GM18498 (cell line): ENCODE results near the gene TNS1.

ENCODE experiments used
- ATAC-seq: cut with Tn5 transposase; IDR thresholded peaks from one replicate; pipeline ENCODE4 v1.9.1; 2021; ENCODE audit warnings: mild to moderate bottlenecking, moderate library complexity; ENCODE audit not compliant: unreplicated experiment

Gene TNS1

DNA sequence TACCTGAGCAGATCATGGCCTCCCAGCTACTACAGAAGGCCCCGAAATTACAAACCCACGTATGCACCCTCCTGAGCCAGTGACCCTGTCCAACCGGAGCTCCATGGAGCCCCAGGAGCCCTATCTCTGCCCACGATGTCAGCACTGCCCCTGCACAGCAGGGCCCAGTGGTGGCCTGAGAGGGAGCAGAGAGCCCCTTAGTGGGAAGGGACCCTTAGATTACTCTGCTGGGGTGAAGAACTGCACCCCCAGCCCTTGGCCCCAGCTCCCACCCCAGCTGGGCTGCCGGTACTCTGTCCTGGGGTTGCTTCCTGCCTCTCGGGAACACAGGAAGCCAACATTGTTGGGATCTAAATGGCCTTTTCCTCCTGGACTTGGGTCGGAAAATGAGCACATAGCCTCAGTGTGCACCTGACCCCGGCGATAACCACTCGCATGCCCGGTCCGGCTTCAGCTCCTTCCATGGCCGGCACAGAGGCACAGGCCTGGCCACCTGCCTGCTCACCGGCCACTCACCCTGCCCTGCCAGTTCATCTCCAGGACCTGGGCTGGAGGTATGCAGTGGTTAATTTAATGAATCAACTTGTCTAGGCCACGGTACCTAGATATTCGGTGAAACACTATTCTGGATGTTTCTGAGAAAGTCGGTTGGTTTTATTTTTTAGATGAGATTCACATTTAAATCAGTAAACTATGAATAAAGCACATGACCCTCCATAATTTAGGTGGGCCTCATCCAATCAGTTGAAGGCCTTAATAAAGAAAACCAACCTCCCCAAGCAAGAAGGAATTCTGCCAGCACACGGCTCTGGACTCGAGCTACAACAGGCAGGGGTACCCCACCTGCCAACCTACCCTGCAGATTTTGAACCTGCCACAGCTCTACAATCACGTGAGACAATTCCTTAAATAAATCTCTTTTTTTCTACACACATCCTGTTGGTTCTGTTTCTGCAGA lies 19.2 kb downstream of the TNS1 start:
- ATAC-seq, result no peak

DNA sequence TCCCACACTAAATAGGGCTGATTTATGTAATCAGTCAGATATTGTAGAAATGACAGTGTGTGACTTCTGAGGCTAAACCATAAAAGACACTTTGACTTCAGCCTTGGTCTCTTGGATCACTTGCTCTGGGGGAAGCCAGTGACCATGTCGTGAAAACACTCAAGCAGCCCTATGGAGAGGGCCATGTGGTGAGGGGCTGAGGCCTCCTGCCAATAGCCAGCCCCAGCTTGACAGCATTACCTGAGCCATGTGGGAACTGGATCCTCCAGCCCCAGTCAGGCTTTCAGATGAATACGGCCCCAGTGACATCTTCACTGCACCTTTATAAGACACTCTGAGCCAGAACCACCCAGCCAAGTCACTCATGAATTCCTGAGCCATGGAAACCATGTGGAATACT lies 20.8 kb downstream of the TNS1 start:
- no peak for ATAC-seq

DNA sequence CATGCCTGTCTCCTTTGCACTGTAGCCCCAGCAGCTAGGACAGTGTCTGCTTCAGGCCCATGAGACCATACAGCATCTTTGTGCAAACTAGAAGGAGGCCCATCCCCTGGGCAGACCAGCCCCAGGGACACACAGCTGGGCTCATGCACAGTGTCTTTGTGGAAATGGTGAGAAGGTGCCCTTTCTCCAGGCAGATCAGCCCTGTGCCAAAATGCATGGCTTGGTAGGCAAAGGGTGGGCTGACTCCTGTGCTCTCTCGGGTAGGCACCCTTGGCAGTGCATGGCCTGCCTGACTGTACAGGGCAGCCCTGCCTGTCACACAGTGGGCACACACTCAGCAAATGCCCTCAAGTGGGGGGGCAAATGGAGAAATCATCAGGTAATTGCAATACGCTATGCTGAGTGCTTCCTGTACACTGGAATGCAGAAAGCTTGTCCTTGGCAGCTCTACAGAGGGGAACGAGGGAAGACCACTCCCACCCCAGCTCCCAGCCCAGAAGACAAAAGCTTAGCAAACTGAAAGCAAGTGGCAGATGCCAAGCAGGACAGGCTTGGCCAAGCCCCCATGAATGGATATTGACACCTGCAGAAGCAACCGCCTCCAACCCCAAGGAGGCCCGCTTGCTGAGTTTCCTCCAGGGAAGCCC lies 21.6 kb downstream of the TNS1 start:
- ATAC-seq, result no peak

DNA sequence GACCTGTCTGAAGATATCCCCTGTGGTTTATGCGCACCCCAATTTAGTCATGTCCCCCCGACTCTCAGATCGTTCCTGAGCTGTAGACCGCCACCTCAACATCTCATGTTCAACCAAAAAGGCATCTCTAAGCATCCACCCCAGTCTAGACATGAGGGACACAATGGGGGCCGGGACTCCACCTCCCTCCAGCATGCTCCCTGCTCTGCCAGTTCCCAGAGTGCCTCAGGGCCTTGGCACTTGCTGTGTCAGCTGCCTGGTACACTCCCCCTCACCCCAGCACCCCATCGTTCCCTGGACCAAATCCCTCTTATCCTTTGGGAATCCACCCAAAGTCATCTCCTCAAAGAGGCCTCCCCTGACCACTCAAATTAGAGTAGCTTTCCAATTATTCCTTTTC lies 22.2 kb downstream of the TNS1 start:
- no peak for ATAC-seq

DNA sequence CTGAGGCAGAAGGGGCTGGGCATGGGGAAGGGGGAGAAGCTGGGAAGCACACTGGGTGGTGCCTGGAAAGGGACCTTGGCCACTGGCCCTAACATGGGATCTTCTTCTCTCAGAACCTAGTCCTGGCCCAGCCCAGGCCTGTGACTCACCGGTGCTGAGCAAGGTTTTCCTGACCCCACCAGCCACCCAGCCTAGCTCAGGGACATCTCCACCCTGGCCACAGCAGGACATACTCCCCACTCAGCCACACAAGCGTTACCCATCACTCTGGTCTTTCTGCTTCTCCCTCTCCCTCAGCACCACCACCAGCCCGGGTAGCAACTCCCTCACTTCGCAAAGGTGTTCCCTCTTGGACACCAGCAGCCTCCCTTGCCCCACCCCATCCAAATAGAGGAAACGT lies 22.8 kb downstream of the TNS1 start:
- no peak for ATAC-seq

DNA sequence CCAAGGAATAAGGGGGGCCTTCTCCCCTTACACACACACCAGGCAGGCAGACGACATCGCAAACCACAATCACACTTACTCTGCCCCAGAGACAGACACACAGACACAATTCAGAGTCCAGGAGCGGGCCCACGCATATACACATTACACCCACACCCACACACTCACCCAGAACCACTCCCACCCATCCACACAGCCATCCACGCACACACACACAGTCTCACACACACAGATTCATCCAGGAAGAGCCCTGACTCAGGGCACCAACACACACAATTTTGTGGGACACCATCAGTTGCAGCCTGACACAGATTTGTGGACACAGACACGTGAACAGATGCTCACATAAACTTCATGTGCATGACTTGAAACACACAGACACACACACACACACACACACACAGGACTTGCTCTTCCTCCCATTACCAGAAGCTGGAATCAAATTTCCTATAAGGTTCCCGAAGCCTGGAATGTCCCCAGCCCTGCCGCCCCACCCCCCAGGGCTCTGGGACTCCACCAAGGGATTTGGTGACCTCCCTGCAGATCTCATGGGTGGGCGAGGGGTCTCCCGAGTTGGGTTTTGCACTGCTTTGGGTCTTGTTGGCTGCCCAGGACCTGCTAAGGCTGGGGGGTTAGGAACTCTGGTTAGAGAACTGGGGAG lies 23.5 kb downstream of the TNS1 start:
- no peak for ATAC-seq

DNA sequence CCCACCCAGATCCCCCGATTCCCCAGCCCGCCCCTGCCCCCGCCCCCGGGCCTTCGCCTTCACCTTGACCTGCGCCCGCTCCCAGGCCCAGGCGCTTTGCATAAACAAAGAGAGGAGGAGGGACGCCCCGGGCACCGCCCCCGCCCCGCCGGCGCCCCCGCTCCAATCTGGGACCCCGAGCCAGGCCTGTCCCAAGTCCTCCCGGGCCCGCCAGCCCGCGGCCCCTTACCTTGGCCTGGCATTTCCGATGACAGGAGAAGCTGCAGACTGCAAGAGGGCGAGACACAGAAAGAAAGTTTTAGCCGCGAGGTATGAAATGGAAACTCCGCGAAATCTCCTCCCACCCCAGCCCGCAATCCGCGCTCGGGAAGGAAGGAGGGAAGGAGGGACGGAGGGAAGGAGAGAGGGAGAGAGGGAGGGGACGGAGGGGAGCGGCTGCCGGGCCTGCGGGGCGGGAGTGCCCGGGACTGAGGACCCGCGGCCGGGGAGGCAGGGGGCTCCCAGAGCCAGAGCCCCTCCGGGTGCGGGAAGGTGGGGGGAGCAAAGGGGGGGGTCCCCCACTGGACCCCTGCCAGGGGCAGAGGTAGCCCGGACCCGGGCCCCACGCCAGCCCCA lies 24.2 kb downstream of the TNS1 start:
- ATAC-seq, result no peak

DNA sequence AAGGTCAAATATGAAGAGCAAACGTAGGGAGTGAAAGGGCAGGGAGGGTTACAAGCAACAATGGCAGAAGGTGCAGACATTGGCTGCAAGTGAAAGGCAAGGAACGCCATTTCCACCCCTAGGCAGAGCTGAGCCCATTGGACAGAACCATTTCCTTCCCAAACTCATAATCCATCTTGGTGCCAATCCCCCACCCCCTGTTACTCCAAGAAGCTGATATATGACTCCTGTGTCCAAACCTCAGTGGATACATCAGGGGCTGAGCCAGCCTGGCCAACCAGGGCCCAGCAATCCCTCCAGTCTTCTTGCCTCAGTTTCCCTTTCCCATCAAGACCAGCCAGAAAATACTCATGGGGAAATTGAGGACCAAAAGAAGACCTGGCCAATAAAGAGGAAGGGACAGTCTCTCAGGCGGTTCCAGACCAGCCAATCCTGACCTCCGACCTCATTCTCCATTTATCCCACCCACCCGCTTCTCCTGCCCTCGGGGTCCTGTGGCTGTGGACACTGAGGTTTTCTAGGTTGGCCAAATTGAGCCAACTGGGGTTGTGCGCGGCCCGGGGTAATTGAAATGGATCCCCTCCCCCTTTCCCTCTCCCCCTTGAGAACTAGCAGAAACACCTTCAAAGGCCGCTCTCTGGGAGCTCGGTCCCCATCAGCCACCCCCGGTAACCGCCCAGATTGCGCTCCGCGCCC lies 24.8 kb downstream of the TNS1 start:
- ATAC-seq, result no peak

DNA sequence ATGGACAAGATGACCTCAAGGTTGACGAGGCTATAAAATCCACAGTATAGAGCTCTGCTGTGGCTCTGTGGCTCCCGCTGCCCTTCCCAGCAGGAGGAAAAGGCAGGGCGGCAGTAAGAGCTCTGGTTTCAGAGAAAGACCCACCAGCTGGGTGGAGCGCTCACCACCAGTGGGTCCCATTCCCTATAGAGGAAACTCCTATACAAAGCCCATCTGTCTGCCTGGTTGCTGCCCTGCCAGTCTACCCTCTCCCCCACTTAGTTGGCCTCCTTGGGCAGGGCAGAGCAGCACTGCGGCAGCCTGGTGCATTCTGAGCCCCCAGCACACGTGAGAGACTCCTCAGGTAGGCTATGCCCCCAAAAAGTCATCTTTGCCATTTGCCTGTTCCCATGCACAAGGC lies 26.5 kb downstream of the TNS1 start:
- ATAC-seq, result no peak

DNA sequence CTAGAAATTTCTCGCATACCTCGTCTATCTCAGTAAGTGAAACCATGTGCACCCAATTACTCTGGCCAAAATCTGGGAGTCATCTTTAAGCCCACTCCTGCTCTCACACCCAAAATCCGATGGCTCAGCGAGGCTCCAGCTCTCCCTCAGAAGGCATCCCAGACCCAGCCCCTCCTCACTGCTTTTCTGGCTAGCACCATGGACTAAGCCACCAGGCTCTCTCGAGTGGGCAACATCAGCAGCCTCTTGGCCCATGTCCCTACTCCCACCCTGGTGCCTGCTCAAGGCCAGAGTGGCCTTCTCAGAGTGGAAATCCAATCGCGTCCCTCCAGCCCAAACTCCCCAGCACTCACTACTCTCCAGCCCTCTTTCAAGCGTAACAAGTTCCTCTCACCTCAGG lies 27.2 kb downstream of the TNS1 start:
- no peak for ATAC-seq

DNA sequence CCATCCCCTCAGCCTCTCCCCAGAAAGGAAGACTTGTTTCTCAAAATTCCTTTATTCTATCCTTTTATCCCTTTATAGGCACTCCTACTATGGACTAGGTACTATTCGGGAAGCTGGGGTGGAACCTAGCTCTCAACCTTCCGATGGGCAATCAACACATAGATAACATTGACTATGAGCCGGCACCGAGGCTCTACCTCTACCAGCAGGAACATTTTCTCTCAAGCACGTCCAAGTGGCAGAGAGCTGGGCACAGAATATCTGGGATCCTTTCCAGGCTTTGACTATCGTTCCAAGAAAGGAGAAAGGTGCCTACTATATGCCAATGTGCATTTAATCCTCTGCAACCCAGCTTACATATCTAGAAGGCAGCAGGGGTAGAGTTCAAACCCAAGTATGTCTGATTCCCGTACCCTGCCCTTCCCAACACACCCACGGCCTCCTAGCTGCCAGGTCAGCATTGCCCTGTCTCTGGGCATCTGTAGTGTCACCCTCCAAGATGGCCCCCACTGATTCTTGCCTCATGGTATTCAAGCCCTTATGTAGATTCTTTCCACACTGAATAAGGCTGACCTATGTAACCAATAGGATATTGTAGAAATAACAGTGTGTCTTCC lies 28.3 kb downstream of the TNS1 start:
- ATAC-seq, result no peak

DNA sequence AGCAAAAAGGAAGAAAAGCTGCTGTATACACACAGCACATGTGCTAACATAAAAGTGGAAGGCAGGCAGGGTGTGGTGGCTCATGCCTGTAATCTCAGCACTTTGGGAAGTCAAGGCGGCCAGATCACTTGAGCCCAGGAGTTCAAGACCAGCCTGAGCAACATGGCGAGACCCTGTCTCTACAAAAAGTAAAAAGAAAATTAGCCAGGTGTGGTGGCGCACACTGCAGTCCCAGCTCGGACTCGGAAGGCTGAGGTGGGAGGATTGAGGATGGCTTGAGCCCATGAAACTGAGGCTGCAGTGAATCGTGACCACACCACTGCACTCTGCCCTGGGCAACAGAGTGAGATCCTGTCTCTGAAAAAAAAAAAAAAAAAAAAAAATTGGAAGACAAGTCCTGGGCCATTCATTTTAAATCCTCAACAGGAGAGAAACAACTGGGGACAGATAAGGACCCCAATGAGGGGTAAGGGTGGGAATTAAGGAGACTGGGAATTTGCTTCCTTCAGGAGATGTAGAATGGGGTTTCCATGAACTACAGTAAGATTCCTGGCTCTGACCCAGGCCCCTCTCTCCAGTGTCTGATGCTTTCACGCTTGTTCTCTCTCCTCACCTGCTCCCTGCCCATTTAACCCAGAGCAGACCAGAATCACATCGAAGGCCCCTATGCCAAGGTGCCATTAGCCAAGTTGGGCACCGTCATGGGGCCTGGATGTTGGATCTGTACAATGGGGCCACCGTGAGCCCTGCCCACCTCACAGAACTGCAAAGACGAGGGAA lies 29.6 kb downstream of the TNS1 start:
- no peak for ATAC-seq

DNA sequence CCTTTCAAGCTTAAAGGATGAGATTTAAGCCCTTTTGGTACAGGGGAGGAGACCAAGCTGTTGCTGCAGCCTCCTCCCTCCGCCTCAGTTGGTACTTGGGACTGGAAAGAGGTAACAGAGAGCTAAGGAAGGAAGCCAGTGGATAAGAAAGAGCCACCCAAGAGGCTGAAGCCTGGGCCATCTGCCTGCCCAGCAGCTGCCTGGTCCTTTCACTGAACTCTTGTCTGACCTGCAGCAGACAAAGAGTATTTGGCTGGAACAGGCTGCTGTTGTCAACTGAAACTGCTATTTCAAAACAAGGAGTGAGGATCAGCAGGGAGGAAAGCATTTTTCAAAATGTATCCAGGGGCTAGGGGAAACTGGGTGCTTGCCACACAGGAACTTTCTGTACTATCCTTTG lies 30.3 kb downstream of the TNS1 start:
- ATAC-seq, result no peak

DNA sequence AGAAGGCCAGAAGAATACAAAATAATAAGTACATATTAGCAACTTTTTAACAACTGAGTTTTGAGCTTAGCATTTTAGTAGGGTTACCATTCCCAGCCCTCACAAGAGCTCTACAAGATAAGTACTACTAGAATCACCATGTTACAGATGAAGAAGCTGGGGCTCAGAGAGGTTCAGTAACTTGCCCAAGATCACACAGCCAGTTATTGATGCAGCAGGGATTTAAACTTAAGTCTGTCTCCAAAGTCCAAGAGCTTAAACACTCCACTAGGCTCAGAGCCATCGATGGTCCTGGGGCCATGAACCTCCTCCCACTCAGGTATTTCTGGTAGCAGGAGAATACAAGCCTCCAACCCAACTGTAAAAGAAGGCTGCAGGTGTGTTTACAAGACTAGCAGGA lies 30.8 kb downstream of the TNS1 start:
- ATAC-seq, result no peak

DNA sequence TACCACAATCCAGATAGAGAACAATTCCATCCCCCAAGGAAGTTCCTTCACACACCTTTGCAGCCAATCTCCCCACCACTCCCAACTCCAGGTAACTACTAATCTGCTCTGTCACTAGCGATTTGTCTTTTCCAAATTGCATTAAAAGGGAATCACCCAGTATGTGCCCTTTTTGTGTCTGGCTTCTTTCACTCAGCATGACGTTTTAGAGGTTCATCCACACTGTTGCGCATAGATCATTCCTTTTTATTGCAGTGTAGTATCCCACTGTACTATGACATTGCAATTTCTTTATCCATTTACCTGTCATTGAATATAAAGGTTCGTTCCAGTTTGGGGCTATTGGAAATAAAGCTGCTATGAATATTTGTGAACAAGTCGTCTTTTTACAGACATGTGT lies 31.6 kb downstream of the TNS1 start:
- ATAC-seq, result no peak

DNA sequence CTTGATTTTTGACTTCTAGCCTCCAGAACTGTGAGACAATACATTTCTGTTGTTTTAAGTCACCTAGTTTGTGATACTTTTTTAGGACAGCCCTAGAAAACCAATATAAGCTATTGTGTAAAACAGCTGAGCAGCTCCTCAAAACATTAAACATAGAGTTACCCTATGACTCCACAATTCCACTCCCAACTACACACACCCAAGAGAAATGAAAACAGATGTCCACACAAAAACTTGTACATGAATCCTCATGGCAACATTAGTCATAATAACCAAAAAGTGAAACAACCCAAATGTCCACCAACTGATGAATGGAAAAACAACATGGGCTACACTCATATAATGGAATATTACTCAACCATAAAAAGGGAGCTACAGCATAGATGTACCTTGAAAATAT lies 32.6 kb downstream of the TNS1 start:
- ATAC-seq, result no peak

DNA sequence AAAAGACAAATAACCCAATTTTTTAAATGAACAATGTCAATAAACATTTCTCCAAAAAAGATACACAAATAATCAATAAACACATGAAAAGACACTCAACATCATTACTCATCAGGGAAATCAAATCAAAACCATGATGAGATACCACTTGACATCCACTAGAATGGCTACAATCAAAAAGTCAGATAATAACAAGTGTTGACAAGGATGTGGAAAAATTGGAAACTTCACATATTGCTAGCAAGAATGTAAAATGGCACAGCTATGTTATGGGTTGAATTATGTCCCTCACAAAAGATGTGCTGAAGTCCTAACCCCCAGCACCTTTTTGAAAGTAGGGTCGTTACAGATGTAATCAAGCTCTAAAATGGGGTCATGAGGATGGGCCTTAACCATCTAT lies 33.2 kb downstream of the TNS1 start:
- ATAC-seq, result no peak

DNA sequence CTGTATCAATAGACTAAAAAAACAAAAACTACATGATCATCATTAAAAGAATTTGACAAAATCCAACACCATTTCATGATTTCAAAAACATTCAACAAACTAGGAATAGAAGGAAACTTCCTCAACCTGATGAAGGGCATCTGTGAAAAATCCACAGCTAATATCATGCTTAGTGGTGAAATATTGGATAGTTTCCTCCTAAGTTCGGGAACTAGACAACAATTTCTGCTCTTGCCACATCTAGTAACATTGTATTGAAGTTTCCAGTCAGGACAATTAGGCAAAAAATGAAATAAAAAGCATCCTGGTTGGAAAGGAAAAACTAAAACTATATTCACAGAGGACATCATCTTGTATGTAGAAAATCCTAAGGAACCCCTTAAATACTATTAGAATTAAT lies 34.8 kb downstream of the TNS1 start:
- ATAC-seq, result no peak

DNA sequence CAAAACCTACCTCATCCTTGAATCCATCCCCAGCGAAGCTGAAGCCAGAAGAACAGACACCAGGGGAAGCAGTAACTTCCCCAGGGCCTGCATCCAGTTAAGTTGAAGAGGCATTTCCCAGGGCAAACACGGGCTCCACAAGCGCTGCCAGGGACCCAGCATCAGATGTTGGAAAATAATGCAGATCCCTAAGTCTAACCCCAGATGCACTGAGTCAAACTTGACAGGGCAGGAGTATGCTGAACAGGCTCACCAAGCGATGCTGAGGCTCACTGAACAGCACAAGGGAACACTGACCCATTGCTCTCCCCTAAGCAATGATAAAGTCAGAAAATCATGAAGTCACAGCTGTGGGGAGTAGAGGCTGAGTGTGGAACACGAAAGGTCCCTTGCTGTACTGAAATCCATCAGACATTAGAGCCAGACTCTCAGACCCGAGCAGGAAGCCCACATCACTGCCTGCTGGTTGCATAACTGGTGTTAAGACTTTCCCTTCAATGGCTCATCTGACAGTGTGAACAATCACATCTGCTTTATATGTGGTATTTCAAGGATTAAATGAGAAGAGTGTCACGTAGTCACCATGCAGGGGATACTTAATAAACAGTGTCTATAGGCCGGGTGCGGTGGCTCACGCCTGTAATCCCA lies 36.2 kb downstream of the TNS1 start:
- ATAC-seq, result no peak
